Activated B cell treated with CpG ODN at 0.5 μM for 24 hours (primary cell): Measurements from ENCODE around the gene INPP4A. TPM values are rescaled to one million over a fixed set of nuclear protein-coding genes. Genes with fewer than 3 reads are reported as not detected.

ENCODE experiments used
- ATAC-seq: fragments of 200-7000 bp; cut with Tn5 transposase; one replicate; pipeline ENCODE4 v1.10.0; 2021; ENCODE audit warnings: low read depth, mild to moderate bottlenecking, moderate library complexity
- CTCF ChIA-PET: fragments of 350-600 bp; sonication (Branson Sonifier 250); formaldehyde crosslinking; loops from one replicate; lab custom pipeline; 2021; ENCODE audit warnings: antibody characterized with exemption; lab: Charles Lee
- POLR2A ChIA-PET: fragments of 350-600 bp; sonication (Branson Sonifier 250); formaldehyde crosslinking; loops from one replicate; lab custom pipeline; 2021; ENCODE audit warnings: antibody characterized with exemption; lab: Charles Lee
- DNase-seq: peaks from one replicate; pipeline ENCODE4 v3.0.0; 2022
- H3K27ac Mint-ChIP-seq: one replicate; pipeline ENCODE4 v1.8.0; 2020; ENCODE audit warnings: mixed read lengths
- H3K27me3 Mint-ChIP-seq: one replicate; pipeline ENCODE4 v1.8.0; 2021; ENCODE audit warnings: mixed read lengths
- H3K36me3 Mint-ChIP-seq: one replicate; pipeline ENCODE4 v1.8.0; 2021; ENCODE audit warnings: low read depth, mixed read lengths
- H3K4me1 Mint-ChIP-seq: one replicate; pipeline ENCODE4 v1.8.0; 2021; ENCODE audit warnings: mixed read lengths
- H3K4me3 Mint-ChIP-seq: one replicate; pipeline ENCODE4 v1.8.0; 2020; ENCODE audit warnings: mild to moderate bottlenecking, mixed read lengths
- H3K9me3 Mint-ChIP-seq: one replicate; pipeline ENCODE4 v1.8.0; 2020; ENCODE audit warnings: mixed read lengths
- intact Hi-C: fragments of 100-400 bp; cut with micrococcal nuclease; formaldehyde crosslinking; loops from one replicate; pipeline ENCODE4 v1.15.1; 2024
- total RNA-seq: library from RNA; stranded (reverse); gene quantifications from 2 replicates; pipeline ENCODE4 v1.2.3, GENCODE V29; 2022
- TF ChIP-seq, protein P1 (sequence below): fragments of 200-600 bp; IDR thresholded peaks from one replicate; pipeline ENCODE4 v1.8.0; 2022; ENCODE audit warnings: antibody characterized with exemption, mild to moderate bottlenecking

Gene INPP4A
- total RNA-seq, 1 donor from 2014 or later, result 26.6 TPM

DNA sequence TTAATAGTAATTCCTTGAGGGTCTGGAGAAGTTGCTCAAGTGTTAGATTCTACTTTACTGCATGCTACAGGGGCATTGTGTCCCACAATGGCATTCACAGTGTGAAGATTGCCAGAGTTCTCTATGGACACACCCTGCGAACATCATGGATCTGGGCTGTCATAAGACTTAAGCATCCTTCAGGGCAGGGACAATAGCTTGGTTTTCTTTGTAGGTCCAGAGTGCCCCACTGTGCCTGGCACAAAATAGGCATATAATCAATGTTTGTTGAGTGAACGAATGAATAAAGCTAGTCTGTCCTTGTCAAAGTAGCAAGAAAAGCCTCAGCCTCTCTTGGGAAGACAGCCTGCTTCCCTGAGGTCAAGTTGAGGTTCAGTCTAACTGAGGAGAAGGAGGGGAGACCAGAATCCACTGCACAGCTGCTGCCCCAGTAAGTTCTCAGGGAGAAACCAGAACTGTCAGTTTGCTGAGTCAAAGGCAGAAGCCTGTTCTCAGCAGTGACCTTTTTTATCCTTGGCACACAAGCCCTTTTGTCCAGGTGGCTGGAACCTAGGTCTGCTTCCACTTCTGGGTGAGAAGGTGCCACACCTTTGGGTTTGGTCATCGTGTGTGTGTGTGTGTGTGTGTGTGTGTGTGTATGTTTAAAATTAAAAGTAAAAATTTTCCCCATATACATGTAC, 15.0 kb downstream of the INPP4A start:
- Mint-ChIP-seq H3K4me3 (no peak overlapping the region), H3K9me3 (no peaks in the 10 kb centered on the region), H3K27me3 (no peaks in the 10 kb centered on the region), H3K36me3 (no peaks in the 10 kb centered on the region), H3K4me1 (peaks cover 75% of the 10 kb centered on the region), H3K27ac (no peak overlapping the region)
- POLR2A ChIA-PET, result no interaction called here
- TF ChIP-seq, protein P1, sequence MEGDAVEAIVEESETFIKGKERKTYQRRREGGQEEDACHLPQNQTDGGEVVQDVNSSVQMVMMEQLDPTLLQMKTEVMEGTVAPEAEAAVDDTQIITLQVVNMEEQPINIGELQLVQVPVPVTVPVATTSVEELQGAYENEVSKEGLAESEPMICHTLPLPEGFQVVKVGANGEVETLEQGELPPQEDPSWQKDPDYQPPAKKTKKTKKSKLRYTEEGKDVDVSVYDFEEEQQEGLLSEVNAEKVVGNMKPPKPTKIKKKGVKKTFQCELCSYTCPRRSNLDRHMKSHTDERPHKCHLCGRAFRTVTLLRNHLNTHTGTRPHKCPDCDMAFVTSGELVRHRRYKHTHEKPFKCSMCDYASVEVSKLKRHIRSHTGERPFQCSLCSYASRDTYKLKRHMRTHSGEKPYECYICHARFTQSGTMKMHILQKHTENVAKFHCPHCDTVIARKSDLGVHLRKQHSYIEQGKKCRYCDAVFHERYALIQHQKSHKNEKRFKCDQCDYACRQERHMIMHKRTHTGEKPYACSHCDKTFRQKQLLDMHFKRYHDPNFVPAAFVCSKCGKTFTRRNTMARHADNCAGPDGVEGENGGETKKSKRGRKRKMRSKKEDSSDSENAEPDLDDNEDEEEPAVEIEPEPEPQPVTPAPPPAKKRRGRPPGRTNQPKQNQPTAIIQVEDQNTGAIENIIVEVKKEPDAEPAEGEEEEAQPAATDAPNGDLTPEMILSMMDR, result no peak
- DNase-seq (no peak), ATAC-seq (no peak)
- CTCF ChIA-PET, result no interaction called here
- intact Hi-C loops, result loop anchor here (1.0 to 10.0 kb wide), 4 partner anchors 14 to 878 kb away; partner anchors contain the start of genes EIF5B and TXNDC9

DNA sequence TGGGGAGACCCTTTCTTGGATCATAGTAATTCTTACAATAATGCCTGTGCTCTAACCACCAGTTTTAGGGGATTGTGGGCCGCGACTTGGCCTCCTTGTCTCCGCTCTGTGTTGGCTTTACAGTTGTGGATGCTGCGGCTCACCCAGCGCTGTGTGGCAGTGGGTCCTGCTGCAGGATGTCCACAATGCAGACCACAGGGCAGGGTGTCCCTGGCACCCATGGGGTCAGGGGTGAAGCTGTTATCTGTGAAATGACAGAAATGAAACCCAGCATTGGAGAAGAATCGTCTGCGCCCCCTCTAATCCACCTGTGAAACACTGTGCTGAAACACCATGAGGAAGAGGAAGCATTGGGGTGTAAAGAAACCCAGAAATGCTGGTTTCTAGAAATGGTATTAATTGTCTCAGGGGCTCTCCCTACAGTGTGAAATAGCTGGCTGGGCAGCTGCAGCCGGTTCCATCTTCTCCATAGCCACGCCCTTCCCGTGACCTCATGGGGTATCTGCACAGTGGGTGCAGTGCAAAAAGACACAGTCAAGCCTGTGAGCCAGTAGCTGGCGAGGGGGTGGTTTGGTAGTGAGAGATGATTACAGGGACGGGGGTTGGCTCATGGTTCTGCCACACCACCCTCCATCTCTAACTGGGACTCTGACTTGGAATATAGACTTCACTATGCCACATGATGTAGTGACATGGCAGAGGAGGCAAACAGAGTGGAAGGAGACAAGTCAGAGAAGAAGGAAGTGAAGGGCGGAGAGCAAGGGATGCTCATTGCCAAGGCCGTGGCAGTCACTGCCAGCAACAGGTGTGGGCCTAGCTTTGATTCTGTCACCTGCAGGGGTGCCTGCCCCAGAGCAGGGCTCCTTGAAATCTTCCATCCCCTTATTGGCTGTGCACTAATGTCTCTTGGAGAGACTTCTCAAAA, 16.2 kb downstream of the INPP4A start:
- ChIA-PET CTCF (interaction anchor here (1.0 kb wide), 1 partner anchor 27 kb away, joined by 3 read pairs; no protein-coding TSS in a partner anchor), POLR2A (interaction anchor here (0.9 to 1.2 kb wide), 2 partner anchors 13 to 148 kb away, joined by 3 to 8 read pairs; partner anchors contain the start of genes COA5 and UNC50)
- Mint-ChIP-seq H3K27me3 (no peaks in the 10 kb centered on the region), H3K9me3 (peaks cover 3% of the 10 kb centered on the region), H3K36me3 (no peaks in the 10 kb centered on the region), H3K4me3 (peak overlapping the region; percentile 64), H3K4me1 (peaks cover 75% of the 10 kb centered on the region), H3K27ac (peak overlapping the region; percentile 91)
- TF ChIP-seq, protein P1, result no peak
- DNase-seq (peak; percentile 52), ATAC-seq (peak; percentile 75)
- intact Hi-C loops, result loop anchor here (1.0 to 5.0 kb wide), 3 partner anchors 16 to 876 kb away; partner anchors contain the start of genes EIF5B and TXNDC9

DNA sequence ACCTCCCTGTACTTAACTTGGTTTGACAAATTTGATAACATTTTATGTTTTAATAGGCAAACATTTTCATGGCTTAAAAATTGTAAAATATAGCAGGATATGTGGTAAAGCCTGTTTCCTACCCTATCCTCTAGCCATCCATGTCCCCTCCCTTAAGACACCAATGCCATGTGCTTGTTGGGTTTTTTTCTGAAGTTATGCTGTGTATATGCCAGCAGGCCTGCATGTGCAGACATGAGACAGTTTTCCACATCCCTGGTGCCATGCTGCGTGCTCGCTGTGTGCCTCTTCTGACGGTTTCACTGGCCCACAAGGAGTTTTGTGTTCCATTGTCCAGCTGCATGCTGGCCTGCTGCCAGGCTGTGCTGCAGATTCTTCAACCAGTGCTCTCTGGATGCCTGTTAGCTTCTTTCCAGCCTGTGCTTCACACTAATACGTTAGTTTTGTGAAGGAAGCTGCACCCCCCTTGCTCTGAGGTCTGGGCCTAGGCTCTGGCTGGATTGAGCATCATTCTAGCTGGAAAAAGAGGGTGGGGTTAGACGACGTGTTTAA, 16.9 kb downstream of the INPP4A start:
- TF ChIP-seq, protein P1, result no peak
- CTCF ChIA-PET, result interaction anchor here (1.0 kb wide), 1 partner anchor 26 kb away, joined by 3 read pairs; no protein-coding TSS in a partner anchor
- Mint-ChIP-seq H3K9me3 (peaks cover 3% of the 10 kb centered on the region), H3K27me3 (no peaks in the 10 kb centered on the region), H3K36me3 (no peaks in the 10 kb centered on the region), H3K4me3 (no peak overlapping the region), H3K4me1 (peaks cover 77% of the 10 kb centered on the region), H3K27ac (peak overlapping the region; percentile 91)
- intact Hi-C loops, result loop anchor here (2.0 to 5.0 kb wide), 2 partner anchors 49 to 876 kb away; partner anchors contain the start of genes EIF5B and TXNDC9
- ATAC-seq, result no peak
- POLR2A ChIA-PET, result interaction anchor here (0.7 to 1.2 kb wide), 3 partner anchors 14 to 147 kb away, joined by 3 to 8 read pairs (median 3); partner anchors contain the start of genes COA5 and UNC50
- DNase-seq, result no peak

DNA sequence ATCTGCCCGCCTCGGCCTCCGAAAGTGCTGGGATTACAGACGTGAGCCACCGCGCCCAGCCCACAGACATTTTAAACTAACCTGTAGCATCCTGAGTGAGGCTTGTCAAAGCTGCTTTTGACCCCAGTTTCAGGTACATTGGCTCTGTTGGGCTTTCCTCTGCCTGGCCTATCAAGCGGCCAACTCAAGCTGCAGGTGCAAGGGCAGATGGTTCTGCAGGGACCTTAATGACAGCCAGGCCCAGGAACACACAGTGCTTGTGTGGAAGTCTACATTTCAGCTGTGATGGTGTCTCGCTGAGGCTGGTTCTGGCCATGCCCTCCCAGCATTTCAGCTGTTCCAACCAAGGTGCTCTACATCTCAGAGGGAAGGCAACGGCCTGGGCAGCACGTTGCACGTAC, 18.4 kb downstream of the INPP4A start:
- CTCF ChIA-PET, result interaction anchor here (1.8 kb wide), 1 partner anchor 12 kb away, joined by 7 read pairs; no protein-coding TSS in a partner anchor
- ATAC-seq (no peak), DNase-seq (no peak)
- H3K4me1 Mint-ChIP-seq, result peaks cover 82% of the 10 kb centered on the region
- POLR2A ChIA-PET, result interaction anchor here (0.7 to 2.9 kb wide), 5 partner anchors 8 to 145 kb away, joined by 4 to 11 read pairs (median 9); partner anchors contain the start of genes COA5 and UNC50
- no peaks in the 10 kb centered on the region for H3K36me3 Mint-ChIP-seq
- peak overlapping the region; percentile 71 for H3K4me3 Mint-ChIP-seq
- TF ChIP-seq, protein P1, result no peak
- no peaks in the 10 kb centered on the region for H3K27me3 Mint-ChIP-seq
- peak overlapping the region; percentile 42 for H3K27ac Mint-ChIP-seq
- H3K9me3 Mint-ChIP-seq, result peaks cover 3% of the 10 kb centered on the region
- intact Hi-C loops, result loop anchor here (5.0 kb wide), 1 partner anchor 874 kb away; the partner anchor contains the start of genes EIF5B and TXNDC9
